Mesendoderm (in vitro differentiated cells): ENCODE measurements around the gene RALA.

Experiments used
- DNase-seq: peaks from one replicate; pipeline ENCODE4 v3.0.0; 2013
- H2AK5ac ChIP-seq: 2 replicates; pipeline ENCODE4 v1.6.1; 2013; ENCODE audit warnings: low read length, inconsistent platforms
- H2BK120ac ChIP-seq: 2 replicates; pipeline ENCODE4 v1.6.1; 2013; ENCODE audit warnings: low read depth, mild to moderate bottlenecking, low read length, moderate library complexity, mixed read lengths
- H2BK15ac ChIP-seq: replicated peaks from 2 replicates; pipeline ENCODE4 v1.6.1; 2013; ENCODE audit warnings: low read depth, mild to moderate bottlenecking, moderate library complexity
- H2BK5ac ChIP-seq: 2 replicates; pipeline ENCODE4 v1.6.1; 2013; ENCODE audit warnings: low read length, inconsistent platforms
- H3K18ac ChIP-seq: 2 replicates; pipeline ENCODE4 v1.6.1; 2013; ENCODE audit warnings: mild to moderate bottlenecking, low read length, mixed read lengths
- H3K23ac ChIP-seq: one replicate; pipeline ENCODE4 v1.6.1; 2013; ENCODE audit warnings: low read length
- H3K27ac ChIP-seq: 2 replicates; pipeline ENCODE4 v1.5.1; 2013; ENCODE audit warnings: low read depth, mild to moderate bottlenecking, inconsistent platforms, low read length, moderate library complexity
- H3K27me3 ChIP-seq: 2 replicates; pipeline ENCODE4 v1.6.1; 2013; ENCODE audit warnings: low read length, control low read depth, mild to moderate bottlenecking, inconsistent platforms; ENCODE audit not compliant: insufficient read depth, poor library complexity
- H3K36me3 ChIP-seq: 2 replicates; pipeline ENCODE4 v1.6.1; 2013; ENCODE audit warnings: low read length, inconsistent platforms; ENCODE audit not compliant: control insufficient read depth, insufficient read depth
- H3K4ac ChIP-seq: one replicate; pipeline ENCODE4 v1.6.1; 2013; ENCODE audit warnings: low read depth, mild to moderate bottlenecking, low read length, moderate library complexity
- H3K4me1 ChIP-seq: 2 replicates; pipeline ENCODE4 v1.6.1; 2013; ENCODE audit warnings: low read depth, low read length, inconsistent platforms; ENCODE audit not compliant: control insufficient read depth
- H3K4me2 ChIP-seq: 2 replicates; pipeline ENCODE4 v1.6.1; 2013; ENCODE audit warnings: low read length
- H3K4me3 ChIP-seq: 2 replicates; pipeline ENCODE4 v1.5.1; 2013; ENCODE audit warnings: mild to moderate bottlenecking, low read length
- H3K56ac ChIP-seq: one replicate; pipeline ENCODE4 v1.6.1; 2013; ENCODE audit warnings: low read length
- H3K79me1 ChIP-seq: 2 replicates; pipeline ENCODE4 v1.6.1; 2013; ENCODE audit warnings: low read length, inconsistent platforms
- H3K79me2 ChIP-seq: 2 replicates; pipeline ENCODE4 v1.6.1; 2013; ENCODE audit warnings: mild to moderate bottlenecking, low read length; ENCODE audit not compliant: control insufficient read depth, insufficient read depth
- H3K9ac ChIP-seq: 2 replicates; pipeline ENCODE4 v1.6.1; 2013; ENCODE audit warnings: low read length, inconsistent platforms
- H4K5ac ChIP-seq: one replicate; pipeline ENCODE4 v1.6.1; 2013; ENCODE audit warnings: low read length
- H4K8ac ChIP-seq: one replicate; pipeline ENCODE4 v1.6.1; 2013; ENCODE audit warnings: low read depth, mild to moderate bottlenecking, control low read depth, low read length, moderate library complexity
- WGBS: extraction: QIAGEN DNeasy Blood & Tissue Kit; methylation state at CpG from one replicate; pipeline ENCODE4 v1.1.7; 2013; ENCODE audit warnings: low lambda C conversion rate, missing lambda C conversion rate; ENCODE audit not compliant: insufficient coverage; ENCODE audit errors: extremely low coverage; 5-methylcytosine and 5-hydroxymethylcytosine counted together

The RALA gene

GRCh38 chr7:39631736-39632308 is 8.4 kb downstream of the RALA start:
- Histone ChIP-seq H3K56ac (no peak overlapping the region), H2BK5ac (no peak overlapping the region), H3K4me2 (no peak overlapping the region), H3K79me1 (peaks cover 17% of the 10 kb centered on the region), H3K23ac (no peak overlapping the region), H3K36me3 (peaks cover 2% of the 10 kb centered on the region), H3K79me2 (peaks cover 63% of the 10 kb centered on the region), H4K8ac (no peak overlapping the region), H3K4ac (no peak overlapping the region), H4K5ac (no peak overlapping the region), H3K27ac (no peak overlapping the region), H2BK120ac (no peak overlapping the region), H3K27me3 (no peaks in the 10 kb centered on the region), H3K4me1 (no peaks in the 10 kb centered on the region), H3K4me3 (no peak overlapping the region), H3K18ac (no peak overlapping the region), H2BK15ac (no peak overlapping the region), H2AK5ac (no peak overlapping the region), H3K9ac (no peak overlapping the region)
- no peak for DNase-seq
- no CpG with 5 or more reads among the region's 8 CpGs for WGBS

GRCh38 chr7:39633563-39634477 is 10.4 kb downstream of the RALA start:
- Histone ChIP-seq H3K18ac (no peak overlapping the region), H3K4me3 (no peak overlapping the region), H3K56ac (no peak overlapping the region), H4K5ac (no peak overlapping the region), H3K4me1 (no peaks in the 10 kb centered on the region), H3K4ac (no peak overlapping the region), H2BK120ac (no peak overlapping the region), H3K79me1 (peaks cover 20% of the 10 kb centered on the region), H3K27ac (no peak overlapping the region), H3K27me3 (no peaks in the 10 kb centered on the region), H2BK15ac (no peak overlapping the region), H3K4me2 (no peak overlapping the region), H2AK5ac (no peak overlapping the region), H4K8ac (no peak overlapping the region), H2BK5ac (no peak overlapping the region), H3K79me2 (peaks cover 64% of the 10 kb centered on the region), H3K9ac (no peak overlapping the region), H3K23ac (no peak overlapping the region), H3K36me3 (peaks cover 2% of the 10 kb centered on the region)
- DNase-seq: no peak
- no CpG with 5 or more reads among the region's 3 CpGs for WGBS

GRCh38 chr7:39634478-39634805 is 11.1 kb downstream of the RALA start:
- Histone ChIP-seq H3K23ac (no peak overlapping the region), H3K4ac (no peak overlapping the region), H3K36me3 (peaks cover 2% of the 10 kb centered on the region), H3K79me1 (peaks cover 23% of the 10 kb centered on the region), H2BK5ac (no peak overlapping the region), H3K27ac (no peak overlapping the region), H2BK15ac (no peak overlapping the region), H3K79me2 (peaks cover 66% of the 10 kb centered on the region), H2BK120ac (no peak overlapping the region), H3K56ac (no peak overlapping the region), H2AK5ac (no peak overlapping the region), H3K27me3 (no peaks in the 10 kb centered on the region), H3K4me1 (no peaks in the 10 kb centered on the region), H3K18ac (no peak overlapping the region), H4K8ac (no peak overlapping the region), H3K9ac (no peak overlapping the region), H3K4me3 (no peak overlapping the region), H4K5ac (no peak overlapping the region), H3K4me2 (no peak overlapping the region)
- no peak for DNase-seq
- no CpG with 5 or more reads among the region's 1 CpG for WGBS

GRCh38 chr7:39637400-39637799 is 14.0 kb downstream of the RALA start:
- Histone ChIP-seq H2BK120ac (no peak overlapping the region), H3K4ac (no peak overlapping the region), H3K27ac (no peak overlapping the region), H3K23ac (no peak overlapping the region), H2BK5ac (no peak overlapping the region), H3K4me1 (peaks cover 7% of the 10 kb centered on the region), H3K36me3 (no peaks in the 10 kb centered on the region), H4K5ac (no peak overlapping the region), H2BK15ac (no peak overlapping the region), H3K56ac (no peak overlapping the region), H3K79me2 (peaks cover 61% of the 10 kb centered on the region), H3K18ac (no peak overlapping the region), H3K4me2 (no peak overlapping the region), H2AK5ac (no peak overlapping the region), H3K4me3 (no peak overlapping the region), H4K8ac (no peak overlapping the region), H3K9ac (no peak overlapping the region), H3K27me3 (no peaks in the 10 kb centered on the region), H3K79me1 (peaks cover 28% of the 10 kb centered on the region)
- DNase-seq: no peak

GRCh38 chr7:39637963-39638485 is 14.7 kb downstream of the RALA start:
- Histone ChIP-seq H3K4me3 (no peak overlapping the region), H3K4ac (no peak overlapping the region), H3K79me1 (peaks cover 23% of the 10 kb centered on the region), H3K18ac (no peak overlapping the region), H2AK5ac (no peak overlapping the region), H3K27me3 (no peaks in the 10 kb centered on the region), H2BK120ac (no peak overlapping the region), H3K9ac (no peak overlapping the region), H3K79me2 (peaks cover 56% of the 10 kb centered on the region), H4K5ac (no peak overlapping the region), H2BK15ac (no peak overlapping the region), H2BK5ac (no peak overlapping the region), H3K4me1 (peaks cover 7% of the 10 kb centered on the region), H3K36me3 (no peaks in the 10 kb centered on the region), H3K4me2 (no peak overlapping the region), H3K56ac (no peak overlapping the region), H3K23ac (no peak overlapping the region), H3K27ac (no peak overlapping the region), H4K8ac (no peak overlapping the region)
- DNase-seq: no peak
- WGBS: no CpG with 5 or more reads among the region's 1 CpG
